Measurements from ENCODE around the gene CDCA3. TPM values are rescaled to one million over a fixed set of nuclear protein-coding genes. Genes with fewer than 3 reads are reported as not detected.

CDCA3 gene
- total and polyA plus RNA-seq, 2 experiments from 2014 or later, result 47.4 to 75.6 TPM

- H2AFZ ChIP-seq, result no peak overlapping the region
- peaks cover 8% of the 10 kb centered on the region for H3K36me3 ChIP-seq (ENCODE audit: insufficient read depth)
- H3K9me2 ChIP-seq (ENCODE audit: insufficient read depth), result no peaks in the 10 kb centered on the region
- DNase-seq (ENCODE audit: low spot score) (no peak), ATAC-seq (no peak)
- peaks cover 17% of the 10 kb centered on the region for H3K4me1 ChIP-seq (ENCODE audit: insufficient read depth)
- peaks cover 4% of the 10 kb centered on the region; the same call in 1 of the 2 replicates for H4K20me1 ChIP-seq (replicated peaks; ENCODE audit: insufficient read depth)
- no peaks in the 10 kb centered on the region for H3K27me3 ChIP-seq (ENCODE audit: insufficient read depth)
- Mint-ChIP-seq H3K9me3 (no peaks in the 10 kb centered on the region; the same call in 2 of the 3 replicates), H3K4me1 (peaks cover 14% of the 10 kb centered on the region), H3K4me3 (peak overlapping the region; percentile 12; the same call in 1 of the 3 replicates), H3K27ac (no peak overlapping the region), H3K27me3 (ENCODE audit: insufficient read depth, low read depth, poor library complexity) (peaks cover 16% of the 10 kb centered on the region), H3K36me3 (ENCODE audit: low read depth) (peaks cover 73% of the 10 kb centered on the region)
- H3K4me3 ChIP-seq, result no peak overlapping the region
- H3K27ac ChIP-seq (ENCODE audit: low read depth), result no peak overlapping the region
- TF ChIP-seq ZNF462 (CRISPR knock-in tag; IDR thresholded peaks at IDR 0.05) (no peak), NANOG (IDR thresholded peaks at IDR 0.05; ENCODE audit: borderline replicate concordance) (no peak), JUNB (IDR thresholded peaks at IDR 0.05; ENCODE audit: unreplicated experiment) (no peak), ETS1 (IDR thresholded peaks at IDR 0.05) (no peak), CTCF (conservative IDR thresholded peaks at IDR 0.05; ENCODE audit: low read depth in 2 of 2) (no peak), ZNF331 (CRISPR knock-in tag; IDR thresholded peaks at IDR 0.05; ENCODE audit: low read depth) (no peak), CREB1 (CRISPR knock-in tag; IDR thresholded peaks at IDR 0.05; ENCODE audit: low read depth) (no peak), ZNF114 (CRISPR knock-in tag; IDR thresholded peaks at IDR 0.05) (no peak), EZH2phosphoT487 (IDR thresholded peaks at IDR 0.05; ENCODE audit: unreplicated experiment) (no peak), REST (IDR thresholded peaks at IDR 0.05; ENCODE audit: unreplicated experiment) (no peak), STAT1 (IDR thresholded peaks at IDR 0.05; ENCODE audit: unreplicated experiment) (no peak), POLR2AphosphoS5 (IDR thresholded peaks at IDR 0.05; ENCODE audit: low read depth) (no peak)
- H3F3A ChIP-seq (replicated peaks; ENCODE audit: low read depth), result peaks cover 16% of the 10 kb centered on the region
- peaks cover 7% of the 10 kb centered on the region for H3K79me2 ChIP-seq (replicated peaks; ENCODE audit: insufficient read depth)
- no peak overlapping the region for H3K4me2 ChIP-seq
Measured at GRCh38 chr12:6863033-6863432, 11.9 kb upstream of the CDCA3 start.

Measured in GM23338 (cell line).